SK-N-SH (cell line): ENCODE results near the gene SERPINA12. TPM values are rescaled to one million over a fixed set of nuclear protein-coding genes. Genes with fewer than 3 reads are reported as not detected.

Source experiments
- CTCF ChIA-PET: fragments of 300-600, 350-600 bp; formaldehyde crosslinking; extraction: SDS; loops from one replicate; lab custom pipeline; 2021; lab: Yijun Ruan, JAX
- POLR2A ChIA-PET: fragments of 350-600 bp; sonication (Branson Sonifier 250); formaldehyde crosslinking; extraction: SDS; loops from one replicate; lab custom pipeline; 2020; ENCODE audit warnings: antibody characterized with exemption, inconsistent platforms; lab: Yijun Ruan, JAX
- DNase-seq: peaks from one replicate; pipeline ENCODE4 v3.0.0; 2012
- H2AFZ ChIP-seq: fragments of 200-600 bp; sonication (generic); 2 replicates; pipeline ENCODE4 v1.8.1; 2016; ENCODE audit warnings: antibody characterized with exemption, mild to moderate bottlenecking, low read depth
- H3F3A ChIP-seq: fragments of 200-600 bp; sonication (generic); replicated peaks from 2 replicates; pipeline ENCODE3; 2016; ENCODE audit warnings: antibody characterized with exemption, mild to moderate bottlenecking; ENCODE audit not compliant: insufficient read depth
- H3K27ac ChIP-seq, 2 experiments: fragments of 200-500 bp in 1 of 2; fragments of 200-600 bp in 1 of 2; sonication (Bioruptor generic) in 1 of 2; sonication (generic), shearing (Covaris generic) in 1 of 2; 2 replicates each; pipeline versions ENCODE4 v1.5.1 to v1.6.1; 2014 to 2016; ENCODE audit warnings: low read depth in 2 of 2, inconsistent platforms in 1 of 2, low read length in 1 of 2, mild to moderate bottlenecking in 1 of 2, mixed read lengths in 1 of 2
- H3K27me3 ChIP-seq: fragments of 200-600 bp; sonication (generic), shearing (Covaris generic); 2 replicates; pipeline ENCODE4 v1.6.1; 2016; ENCODE audit warnings: mixed run types; ENCODE audit not compliant: insufficient read depth
- H3K36me3 ChIP-seq, 2 experiments: fragments of 200-500 bp in 1 of 2; fragments of 200-600 bp in 1 of 2; sonication (Bioruptor generic) in 1 of 2; sonication (generic) in 1 of 2; replicated peaks in 1 of 2; 2 replicates each; pipeline versions ENCODE3 to v1.5.1; 2014 to 2016; ENCODE audit warnings: low read length in 1 of 2, mild to moderate bottlenecking in 1 of 2; ENCODE audit not compliant: insufficient read depth in 2 of 2, control insufficient read depth in 1 of 2
- H3K4me1 ChIP-seq, 2 experiments: fragments of 200-500 bp in 1 of 2; fragments of 200-600 bp in 1 of 2; sonication (Bioruptor generic) in 1 of 2; sonication (generic), shearing (Covaris generic) in 1 of 2; 2 replicates each; pipeline versions ENCODE4 v1.5.1 to v1.6.1; 2014 to 2016; ENCODE audit warnings: low read depth in 1 of 2, low read length in 1 of 2, mixed run types in 1 of 2; ENCODE audit not compliant: insufficient read depth in 2 of 2, control insufficient read depth in 1 of 2
- H3K4me2 ChIP-seq: fragments of 200-600 bp; sonication (generic), shearing (Covaris generic); 2 replicates; pipeline ENCODE4 v1.6.1; 2017; ENCODE audit warnings: mixed run types
- H3K4me3 ChIP-seq, 2 experiments: fragments of 200-500 bp in 1 of 2; fragments of 200-600 bp in 1 of 2; sonication (Bioruptor generic) in 1 of 2; sonication (generic), shearing (Covaris generic) in 1 of 2; 2 replicates each; pipeline versions ENCODE4 v1.5.1 to v1.8.1; 2014 to 2016; ENCODE audit warnings: low read depth in 2 of 2, inconsistent platforms in 1 of 2, low read length in 1 of 2, mild to moderate bottlenecking in 1 of 2, mixed read lengths in 1 of 2, moderate library complexity in 1 of 2
- H3K79me2 ChIP-seq: fragments of 200-600 bp; sonication (generic); 2 replicates; pipeline ENCODE4 v1.8.1; 2017; ENCODE audit warnings: mild to moderate bottlenecking; ENCODE audit not compliant: insufficient read depth
- H3K9ac ChIP-seq: fragments of 200-600 bp; sonication (generic); 2 replicates; pipeline ENCODE4 v1.6.1; 2017; ENCODE audit warnings: mixed run types
- H3K9me2 ChIP-seq: fragments of 200-600 bp; sonication (generic); 2 replicates; pipeline ENCODE4 v1.6.1; 2017; ENCODE audit warnings: mixed run types
- H3K9me3 ChIP-seq: fragments of 200-600 bp; sonication (generic); 2 replicates; pipeline ENCODE4 v1.6.1; 2017; ENCODE audit warnings: mixed run types, mild to moderate bottlenecking, moderate library complexity
- H4K20me1 ChIP-seq: fragments of 200-600 bp; sonication (generic); 2 replicates; pipeline ENCODE4 v1.6.1; 2017; ENCODE audit warnings: mild to moderate bottlenecking, mixed run types; ENCODE audit not compliant: insufficient read depth
- CHD2 ChIP-seq: fragments of 150-350 bp; IDR thresholded peaks from 2 replicates; pipeline ENCODE4 v1.6.1; 2018; ENCODE audit warnings: low read length; ENCODE audit not compliant: partially characterized antibody
- ELF1 ChIP-seq: IDR thresholded peaks from 2 replicates; pipeline ENCODE4 v1.4.0; 2012
- EZH2phosphoT487 ChIP-seq: fragments of 200-600 bp; sonication (generic); IDR thresholded peaks from 2 replicates; pipeline ENCODE4 v1.6.1; 2017; ENCODE audit warnings: low read depth, mixed run types, mild to moderate bottlenecking, antibody characterized with exemption, moderate library complexity, borderline replicate concordance
- FOSL2 ChIP-seq: IDR thresholded peaks from 2 replicates; pipeline ENCODE4 v1.4.0; 2012; ENCODE audit warnings: low read depth, mild to moderate bottlenecking, moderate library complexity, borderline replicate concordance
- FOXJ3 ChIP-seq: sonication (generic); formaldehyde crosslinking; IDR thresholded peaks from 2 replicates; pipeline ENCODE4 v1.5.1; 2020; ENCODE audit warnings: mild to moderate bottlenecking, missing genetic modification reagents
- GABPA ChIP-seq: IDR thresholded peaks from 2 replicates; pipeline ENCODE4 v1.4.0; 2012; ENCODE audit warnings: low read depth, mild to moderate bottlenecking
- GATA2 ChIP-seq: sonication (generic); formaldehyde crosslinking; IDR thresholded peaks from 2 replicates; pipeline ENCODE4 v1.5.0; 2020; ENCODE audit warnings: mild to moderate bottlenecking, missing genetic modification reagents
- MAX ChIP-seq: IDR thresholded peaks from 2 replicates; pipeline ENCODE4 v1.4.0; 2012; ENCODE audit warnings: low read depth
- NFIC ChIP-seq: IDR thresholded peaks from 2 replicates; pipeline ENCODE4 v1.4.0; 2012; ENCODE audit warnings: borderline replicate concordance
- NRF1 ChIP-seq: IDR thresholded peaks from 2 replicates; pipeline ENCODE4 v1.6.1; 2012; ENCODE audit warnings: low read depth, mild to moderate bottlenecking, low read length
- PBX3 ChIP-seq: IDR thresholded peaks from 2 replicates; pipeline ENCODE4; 2012
- POLR2AphosphoS5 ChIP-seq: IDR thresholded peaks from 2 replicates; pipeline ENCODE4 v1.6.1; 2012; ENCODE audit warnings: low read depth, low read length
- RAD21 ChIP-seq: IDR thresholded peaks from 2 replicates; pipeline ENCODE4 v1.6.1; 2012; ENCODE audit warnings: mild to moderate bottlenecking, low read length
- RCOR1 ChIP-seq: fragments of 150-350 bp; IDR thresholded peaks from 2 replicates; pipeline ENCODE4 v1.6.1; 2017; ENCODE audit warnings: antibody characterized with exemption, low read length
- RFX5 ChIP-seq: IDR thresholded peaks from 2 replicates; pipeline ENCODE4 v1.6.1; 2012; ENCODE audit warnings: mild to moderate bottlenecking, improper control_type of control experiment, low read length
- SMC3 ChIP-seq: IDR thresholded peaks from 2 replicates; pipeline ENCODE4 v1.6.1; 2012; ENCODE audit warnings: low read depth, low read length, improper control_type of control experiment
- TEAD4 ChIP-seq: IDR thresholded peaks from 2 replicates; pipeline ENCODE4 v1.4.0; 2012; ENCODE audit warnings: mild to moderate bottlenecking, borderline replicate concordance; ENCODE audit not compliant: insufficient read depth
- ZBTB33 ChIP-seq: IDR thresholded peaks from 2 replicates; pipeline ENCODE4 v1.4.0; 2012; ENCODE audit warnings: low read depth, borderline replicate concordance
- WGBS: methylation state at CpG from one replicate; pipeline ENCODE4 v1.1.6; 2017; ENCODE audit warnings: low lambda C conversion rate; 5-methylcytosine and 5-hydroxymethylcytosine counted together
- polyA plus RNA-seq, 3 experiments: library from polyadenylated mRNA; depleted of rRNA; stranded (reverse); fragments of >200 nt; gene quantifications; 2 replicates each; pipeline ENCODE4 v1.2.3, GENCODE V29; 2012

SERPINA12 gene
- polyA plus RNA-seq, 1 of the 3 experiments (the other 2 are of a cell fraction): not detected

GRCh38 chr14:94458096-94458495, 51.2 kb downstream of the SERPINA12 start:
- no peak for TF ChIP-seq GATA2
- no peak for TF ChIP-seq TEAD4
- TF ChIP-seq RAD21: no peak
- TF ChIP-seq ZBTB33: no peak
- TF ChIP-seq RFX5: no peak
- no peak for TF ChIP-seq EZH2phosphoT487
- no peak for TF ChIP-seq SMC3
- no peak for TF ChIP-seq NRF1
- no peak for TF ChIP-seq NFIC
- TF ChIP-seq CHD2: no peak
- TF ChIP-seq RCOR1: no peak
- no peak for TF ChIP-seq FOSL2
- TF ChIP-seq MAX: no peak
- no peak for TF ChIP-seq GABPA
- TF ChIP-seq FOXJ3 (CRISPR knock-in tag): no peak
- Histone ChIP-seq H3K9me2 (no peaks in the 10 kb centered on the region), H3K27ac (no peak overlapping the region), H3K79me2 (no peaks in the 10 kb centered on the region), H3K4me1 (no peaks in the 10 kb centered on the region), H3K9me3 (no peaks in the 10 kb centered on the region), H3K4me3 (no peak overlapping the region), H3K36me3 (no peaks in the 10 kb centered on the region), H4K20me1 (no peaks in the 10 kb centered on the region), H3K9ac (no peak overlapping the region), H2AFZ (no peak overlapping the region), H3K4me2 (no peak overlapping the region), H3K27me3 (no peaks in the 10 kb centered on the region; the same call in 1 of the 2 replicates), H3F3A (no peaks in the 10 kb centered on the region)
- no peak for DNase-seq
- POLR2A ChIA-PET: no interaction called here
- CTCF ChIA-PET: interaction anchor here (1.2 to 2.8 kb wide), 3 partner anchors 28 to 35 kb away, joined by 3 to 10 read pairs (median 4); no protein-coding TSS in a partner anchor
- WGBS: 0% methylated on average over 1 of the region's 1 CpG

- H3K9ac ChIP-seq: no peak overlapping the region
- H3K27me3 ChIP-seq: peaks cover 10% of the 10 kb centered on the region; the same call in 1 of the 2 replicates
- ChIA-PET POLR2A (no interaction called here), CTCF (no interaction called here)
- no peaks in the 10 kb centered on the region for H3K4me1 ChIP-seq
- H3K79me2 ChIP-seq: no peaks in the 10 kb centered on the region
- no peak overlapping the region for H2AFZ ChIP-seq
- H3F3A ChIP-seq: no peaks in the 10 kb centered on the region
- TF ChIP-seq POLR2AphosphoS5 (no peak), PBX3 (no peak), RCOR1 (no peak), ELF1 (no peak), SMC3 (no peak), GABPA (no peak)
- no peak overlapping the region for H3K4me3 ChIP-seq
- H3K4me2 ChIP-seq: no peak overlapping the region
- H3K27ac ChIP-seq: no peak overlapping the region
- no peaks in the 10 kb centered on the region for H3K9me2 ChIP-seq
- H3K9me3 ChIP-seq: no peaks in the 10 kb centered on the region
- WGBS: 0% methylated on average over 1 of the region's 1 CpG
- no peaks in the 10 kb centered on the region for H4K20me1 ChIP-seq
- no peaks in the 10 kb centered on the region for H3K36me3 ChIP-seq
- DNase-seq: no peak
Observed at GRCh38 chr14:94455928-94456327, 53.3 kb downstream of the SERPINA12 start.
